Hematopoietic multipotent progenitor cell treated with erythropoietin and hydrocortisone succinate and interleukin-3 and kit ligand, for 15 days (in vitro differentiated cells): ENCODE measurements around the gene SYT10.
"Not testable (repeated sequence)": the region's sequence is repeated elsewhere in the genome, so short reads cannot be mapped to it uniquely, and the experiment has no call there.

Source experiments
- DNase-seq: peaks from one replicate; pipeline ENCODE4 v3.0.0-alpha.2; 2015; ENCODE audit warnings: low spot score

Gene SYT10

GRCh38 chr12:33439587-33440011, at the start of gene SYT10:
Gene SYT10 (minus strand): TSS chr12:33439819. CDS start chr12:33439522, 297 bp downstream.
- DNase-seq, result no peak

- no peak for DNase-seq
Measured at GRCh38 chr12:33488036-33488435, 48.4 kb upstream of the SYT10 start.

- DNase-seq, result no peak
Measured at GRCh38 chr12:33486058-33486457, 46.4 kb upstream of the SYT10 start.

- DNase-seq, result no peak
Measured at GRCh38 chr12:33484161-33484560, 44.5 kb upstream of the SYT10 start.

- no peak for DNase-seq
Measured at GRCh38 chr12:33480366-33480765, 40.7 kb upstream of the SYT10 start.

- no peak for DNase-seq
Measured at GRCh38 chr12:33476058-33476457, 36.4 kb upstream of the SYT10 start.

- no peak for DNase-seq
Measured at GRCh38 chr12:33472299-33472698, 32.7 kb upstream of the SYT10 start.

GRCh38 chr12:33455096-33455495, 15.5 kb upstream of the SYT10 start:
- no peak for DNase-seq

GRCh38 chr12:33450480-33450879, 10.9 kb upstream of the SYT10 start:
- DNase-seq, result no peak

- no peak for DNase-seq
Measured at GRCh38 chr12:33440477-33440876, 858 bp upstream of the SYT10 start.

GRCh38 chr12:33438851-33439586, 600 bp downstream of the SYT10 start:
- DNase-seq, result no peak

- DNase-seq, result no peak
Measured at GRCh38 chr12:33438025-33438772, 1.4 kb downstream of the SYT10 start.

- no peak for DNase-seq
Measured at GRCh38 chr12:33437598-33437997, 2.0 kb downstream of the SYT10 start.

- no peak for DNase-seq
Measured at GRCh38 chr12:33432992-33433391, 6.6 kb downstream of the SYT10 start.

- no peak for DNase-seq
Measured at GRCh38 chr12:33431648-33432047, 8.0 kb downstream of the SYT10 start.

GRCh38 chr12:33429468-33429867, 10.2 kb downstream of the SYT10 start:
- DNase-seq, result no peak

- DNase-seq, result no peak
Measured at GRCh38 chr12:33427071-33427470, 12.5 kb downstream of the SYT10 start.

GRCh38 chr12:33423706-33424105, 15.9 kb downstream of the SYT10 start:
- DNase-seq, result no peak

- not testable (repeated sequence) for DNase-seq
Measured at GRCh38 chr12:33412410-33412809, 27.2 kb downstream of the SYT10 start.

GRCh38 chr12:33383503-33383902, 56.1 kb downstream of the SYT10 start:
- DNase-seq, result no peak

- no peak for DNase-seq
Measured at GRCh38 chr12:33376153-33376552, 63.5 kb downstream of the SYT10 start.

- DNase-seq, result no peak
Measured at GRCh38 chr12:33370318-33370717, 69.3 kb downstream of the SYT10 start.

- no peak for DNase-seq
Measured at GRCh38 chr12:33357181-33357580, 82.4 kb downstream of the SYT10 start.

- DNase-seq, result no peak
Measured at GRCh38 chr12:33349791-33350190, 89.8 kb downstream of the SYT10 start.
